Activated T-cell treated with anti-CD3 and anti-CD28 coated beads, Interleukin-2, amount 50 U/mL, for 4 hours (primary cell): ENCODE data around the gene TEKT5. TPM values are rescaled to one million over a fixed set of nuclear protein-coding genes. Genes with fewer than 3 reads are reported as not detected.
A peak's percentile ranks its signal among the peaks of the same experiment; 100 is the strongest.
"Not testable (repeated sequence)": the region's sequence is repeated elsewhere in the genome, so short reads cannot be mapped to it uniquely, and the experiment has no call there.

Source experiments
- ATAC-seq, 2 donors: fragments of 200-7000 bp; cut with Tn5 transposase; one replicate each; pipeline ENCODE4 v1.10.0; 2021
- DNase-seq: peaks from one replicate; pipeline ENCODE4 v3.0.0-alpha.2; 2020
- H3K27me3 Mint-ChIP-seq: one replicate; pipeline ENCODE4 v1.8.0; 2021; ENCODE audit warnings: low read depth, mixed read lengths
- H3K36me3 Mint-ChIP-seq: one replicate; pipeline ENCODE4 v1.8.0; 2022; ENCODE audit warnings: mixed read lengths; ENCODE audit not compliant: insufficient read depth
- H3K4me1 Mint-ChIP-seq: one replicate; pipeline ENCODE4 v1.8.0; 2021; ENCODE audit warnings: low read depth, mixed read lengths
- H3K4me3 Mint-ChIP-seq: one replicate; pipeline ENCODE4 v1.8.0; 2021; ENCODE audit warnings: mild to moderate bottlenecking, moderate library complexity, mixed read lengths
- H3K9me3 Mint-ChIP-seq: one replicate; pipeline ENCODE4 v1.8.0; 2021; ENCODE audit warnings: mixed read lengths
- total RNA-seq, 3 donors: library from RNA; stranded (reverse); gene quantifications; one replicate each; pipeline ENCODE4 v1.2.1, GENCODE V29; 2021

The TEKT5 gene
- total RNA-seq, result not detected

DNA sequence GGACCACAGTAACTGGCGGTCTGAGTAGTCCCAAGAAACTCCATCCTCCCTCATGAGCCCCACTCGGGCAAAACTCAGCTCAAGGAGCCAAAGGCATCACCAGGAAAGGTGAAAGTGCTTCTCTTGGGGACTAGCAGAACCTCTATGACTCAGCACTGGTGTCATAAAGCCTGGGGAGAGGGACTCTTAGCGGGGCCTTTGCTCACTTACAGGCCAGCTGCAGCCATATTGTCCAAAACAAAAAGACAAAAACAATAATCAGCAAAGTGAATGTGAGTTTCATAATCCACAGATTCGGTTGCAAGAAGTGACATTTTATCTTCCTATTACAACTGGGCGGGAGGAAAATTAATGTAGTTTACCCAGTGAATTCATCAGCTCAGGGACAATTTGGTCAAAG, at the start of gene TEKT5:
Gene TEKT5 (minus strand): TSS at position 101 of the 400 bp plus-strand sequence. CDS start 57 bp downstream, at position 44.
- H3K9me3 Mint-ChIP-seq, result no peaks in the 10 kb centered on the region
- no peak for ATAC-seq
- DNase-seq, result no peak
- peaks cover 33% of the 10 kb centered on the region for H3K27me3 Mint-ChIP-seq
- no peak within 1 kb of the TSS for H3K4me3 Mint-ChIP-seq
- no peaks in the 10 kb centered on the region for H3K36me3 Mint-ChIP-seq
- H3K4me1 Mint-ChIP-seq, result no peaks in the 10 kb centered on the region

GRCh38 chr16:10743610-10744369, 49.1 kb upstream of the TEKT5 start, which contains the start of gene NUBP1:
Gene NUBP1 (plus strand): TSS chr16:10743842. CDS start chr16:10743864, 22 bp downstream.
- Mint-ChIP-seq H3K4me1 (peaks cover 27% of the 10 kb centered on the region), H3K9me3 (no peaks in the 10 kb centered on the region), H3K4me3 (peak within 1 kb of the TSS; percentile 93), H3K27me3 (no peaks in the 10 kb centered on the region), H3K36me3 (peaks cover 10% of the 10 kb centered on the region)
- DNase-seq, result peak; percentile 99
- peak; percentile 96 to 97 for ATAC-seq

DNA sequence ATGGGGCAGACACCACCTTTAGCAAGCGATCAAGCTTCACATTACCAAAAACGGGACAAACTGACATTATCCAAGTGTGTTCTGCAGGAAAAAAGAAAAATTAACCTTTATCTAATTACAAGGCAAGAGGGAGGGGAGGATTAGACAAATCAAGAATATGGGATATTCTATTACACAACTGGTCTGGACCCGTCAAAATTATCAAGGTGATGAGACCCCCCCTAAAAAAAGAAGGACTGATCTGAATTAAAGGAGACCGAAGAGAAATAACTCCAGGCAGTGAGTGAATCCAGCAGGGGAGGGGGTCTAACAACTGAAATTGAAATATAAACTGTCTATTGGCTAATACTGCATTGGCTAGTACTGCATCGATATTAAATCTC, 48.5 kb upstream of the TEKT5 start:
- Mint-ChIP-seq H3K36me3 (peaks cover 10% of the 10 kb centered on the region), H3K27me3 (no peaks in the 10 kb centered on the region), H3K4me3 (peak overlapping the region; percentile 93), H3K9me3 (no peaks in the 10 kb centered on the region), H3K4me1 (peaks cover 32% of the 10 kb centered on the region)
- ATAC-seq (no peak), DNase-seq (no peak)

DNA sequence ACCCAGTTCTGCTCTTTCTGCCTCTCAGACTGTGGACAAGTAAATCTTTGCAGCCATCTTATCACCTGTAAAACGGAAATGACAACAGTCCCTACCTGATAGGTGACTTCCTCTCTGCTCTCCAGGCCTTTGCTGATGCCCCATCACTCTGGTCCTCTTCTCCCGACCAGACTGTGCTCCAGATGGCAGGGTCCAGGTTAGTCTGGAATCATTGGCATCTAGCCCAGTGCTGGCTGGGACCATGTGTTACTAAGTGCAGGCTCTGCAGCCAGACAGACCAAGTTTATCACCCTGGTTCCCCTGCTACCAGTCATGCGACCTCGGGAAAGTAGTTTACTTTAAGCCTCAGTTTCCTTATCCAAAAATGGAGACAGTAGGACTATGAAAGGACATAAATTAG, 47.1 kb upstream of the TEKT5 start:
- Mint-ChIP-seq H3K36me3 (peaks cover 7% of the 10 kb centered on the region), H3K4me3 (no peak overlapping the region), H3K4me1 (peaks cover 37% of the 10 kb centered on the region), H3K9me3 (no peaks in the 10 kb centered on the region), H3K27me3 (no peaks in the 10 kb centered on the region)
- DNase-seq, result no peak
- ATAC-seq, result no peak

GRCh38 chr16:10741249-10741648, 46.5 kb upstream of the TEKT5 start:
- H3K36me3 Mint-ChIP-seq, H3K4me3 Mint-ChIP-seq, DNase-seq, H3K27me3 Mint-ChIP-seq, H3K9me3 Mint-ChIP-seq, ATAC-seq: not testable (repeated sequence)
- H3K4me1 Mint-ChIP-seq, result peaks cover 37% of the 10 kb centered on the region

DNA sequence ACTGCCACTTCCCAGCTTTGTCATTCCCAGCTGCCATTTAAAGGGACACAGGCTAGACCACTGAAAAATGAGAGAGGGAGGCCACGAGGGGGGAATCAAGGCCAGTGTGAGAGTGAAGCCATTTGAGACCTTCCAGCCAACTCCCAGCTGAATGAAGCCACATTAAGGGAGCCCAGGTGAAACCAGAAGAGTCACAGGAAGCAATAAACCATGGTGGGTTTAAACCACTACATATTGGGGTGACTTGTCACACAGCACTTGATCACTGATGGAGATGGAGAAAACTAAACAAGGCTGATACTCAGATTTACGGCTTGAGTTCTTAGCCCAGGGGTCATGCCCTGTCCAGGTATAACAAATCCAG, 46.1 kb upstream of the TEKT5 start:
- Mint-ChIP-seq H3K4me3 (no peak overlapping the region), H3K9me3 (no peaks in the 10 kb centered on the region), H3K27me3 (no peaks in the 10 kb centered on the region), H3K36me3 (peaks cover 5% of the 10 kb centered on the region), H3K4me1 (peaks cover 36% of the 10 kb centered on the region)
- no peak for DNase-seq
- no peak for ATAC-seq

GRCh38 chr16:10740000-10740844, 45.5 kb upstream of the TEKT5 start:
- no peak overlapping the region for H3K4me3 Mint-ChIP-seq
- peaks cover 1% of the 10 kb centered on the region for H3K36me3 Mint-ChIP-seq
- peaks cover 30% of the 10 kb centered on the region for H3K4me1 Mint-ChIP-seq
- no peak for DNase-seq
- no peaks in the 10 kb centered on the region for H3K9me3 Mint-ChIP-seq
- no peak for ATAC-seq
- no peaks in the 10 kb centered on the region for H3K27me3 Mint-ChIP-seq

DNA sequence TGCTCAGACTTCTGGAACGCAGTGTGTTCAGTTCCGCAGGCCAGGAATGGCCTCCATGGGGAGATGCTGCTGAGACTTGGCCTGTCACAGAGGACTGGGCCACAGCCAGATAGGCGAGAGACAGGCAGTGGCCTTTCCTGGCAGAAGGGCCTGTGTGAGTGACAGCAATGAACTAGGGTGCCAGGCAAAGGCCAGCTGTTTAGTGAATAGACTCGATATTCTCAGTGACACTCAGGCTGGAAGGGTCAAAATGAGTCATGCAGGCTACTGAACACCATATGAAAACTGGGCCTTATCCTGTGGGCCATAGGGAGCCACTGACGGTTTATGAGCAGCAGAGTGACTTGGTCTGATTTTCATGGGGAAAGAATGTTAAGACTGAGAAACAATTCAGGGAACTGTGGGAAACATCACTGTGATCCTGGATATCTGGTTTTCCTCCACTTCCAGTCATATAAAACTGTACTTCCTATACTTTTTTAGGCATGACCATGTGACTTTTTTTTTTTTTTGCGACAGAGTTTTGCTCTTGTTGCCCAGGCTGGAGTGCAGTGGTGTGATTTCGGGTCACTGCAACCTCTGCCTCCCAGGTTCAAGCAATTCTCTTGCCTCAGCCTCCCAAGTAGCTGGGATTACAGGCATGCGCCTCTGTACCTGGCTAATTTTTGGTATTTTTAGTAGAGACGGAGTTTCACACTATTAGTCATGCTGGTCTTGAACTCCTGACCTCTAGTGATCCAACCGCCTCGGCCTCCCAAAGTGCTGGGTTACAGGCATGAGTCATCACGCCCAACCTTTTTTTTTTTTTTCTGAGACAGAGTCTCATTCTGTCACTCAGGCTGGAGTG, 43.7 kb upstream of the TEKT5 start:
- Mint-ChIP-seq H3K4me1 (peaks cover 22% of the 10 kb centered on the region), H3K9me3 (no peaks in the 10 kb centered on the region), H3K27me3 (no peaks in the 10 kb centered on the region), H3K4me3 (peak overlapping the region; percentile 13), H3K36me3 (no peaks in the 10 kb centered on the region)
- DNase-seq (peak; percentile 24), ATAC-seq (peak; percentile 44)

GRCh38 chr16:10737068-10737625, 42.4 kb upstream of the TEKT5 start:
- Mint-ChIP-seq H3K4me3 (peak overlapping the region; percentile 42), H3K27me3 (no peaks in the 10 kb centered on the region), H3K4me1 (peaks cover 18% of the 10 kb centered on the region), H3K36me3 (no peaks in the 10 kb centered on the region), H3K9me3 (peaks cover 4% of the 10 kb centered on the region)
- peak; percentile 72 to 77 for ATAC-seq
- DNase-seq, result peak; percentile 63

GRCh38 chr16:10731790-10732189, 37.1 kb upstream of the TEKT5 start:
- ATAC-seq (no peak), DNase-seq (no peak)
- no peaks in the 10 kb centered on the region for H3K27me3 Mint-ChIP-seq
- no peaks in the 10 kb centered on the region for H3K4me1 Mint-ChIP-seq
- no peak overlapping the region for H3K4me3 Mint-ChIP-seq
- H3K9me3 Mint-ChIP-seq, result peaks cover 4% of the 10 kb centered on the region
- H3K36me3 Mint-ChIP-seq, result no peaks in the 10 kb centered on the region

- Mint-ChIP-seq H3K36me3 (no peaks in the 10 kb centered on the region), H3K4me3 (no peak overlapping the region), H3K27me3 (no peaks in the 10 kb centered on the region), H3K9me3 (peaks cover 4% of the 10 kb centered on the region), H3K4me1 (no peaks in the 10 kb centered on the region)
- ATAC-seq (no peak), DNase-seq (no peak)
Observed at GRCh38 chr16:10729104-10730048, 34.6 kb upstream of the TEKT5 start.

- ATAC-seq, result no peak
- Mint-ChIP-seq H3K4me3 (no peak overlapping the region), H3K9me3 (peaks cover 3% of the 10 kb centered on the region), H3K4me1 (no peaks in the 10 kb centered on the region), H3K27me3 (no peaks in the 10 kb centered on the region), H3K36me3 (no peaks in the 10 kb centered on the region)
- DNase-seq, result no peak
Observed at GRCh38 chr16:10728003-10728887, 33.5 kb upstream of the TEKT5 start.
